ENCODE data around the gene LIME1. TPM values are rescaled to one million over a fixed set of nuclear protein-coding genes. Genes with fewer than 3 reads are reported as not detected.

The LIME1 gene
- total and polyA plus RNA-seq, 2 of the 4 experiments (the other 2 are of a cell fraction): 0.36 to 7.8 TPM

- no peak for TF ChIP-seq MAFK (IDR thresholded peaks at IDR 0.05; ENCODE audit: low read depth, low read length)
- TF ChIP-seq, protein P1, sequence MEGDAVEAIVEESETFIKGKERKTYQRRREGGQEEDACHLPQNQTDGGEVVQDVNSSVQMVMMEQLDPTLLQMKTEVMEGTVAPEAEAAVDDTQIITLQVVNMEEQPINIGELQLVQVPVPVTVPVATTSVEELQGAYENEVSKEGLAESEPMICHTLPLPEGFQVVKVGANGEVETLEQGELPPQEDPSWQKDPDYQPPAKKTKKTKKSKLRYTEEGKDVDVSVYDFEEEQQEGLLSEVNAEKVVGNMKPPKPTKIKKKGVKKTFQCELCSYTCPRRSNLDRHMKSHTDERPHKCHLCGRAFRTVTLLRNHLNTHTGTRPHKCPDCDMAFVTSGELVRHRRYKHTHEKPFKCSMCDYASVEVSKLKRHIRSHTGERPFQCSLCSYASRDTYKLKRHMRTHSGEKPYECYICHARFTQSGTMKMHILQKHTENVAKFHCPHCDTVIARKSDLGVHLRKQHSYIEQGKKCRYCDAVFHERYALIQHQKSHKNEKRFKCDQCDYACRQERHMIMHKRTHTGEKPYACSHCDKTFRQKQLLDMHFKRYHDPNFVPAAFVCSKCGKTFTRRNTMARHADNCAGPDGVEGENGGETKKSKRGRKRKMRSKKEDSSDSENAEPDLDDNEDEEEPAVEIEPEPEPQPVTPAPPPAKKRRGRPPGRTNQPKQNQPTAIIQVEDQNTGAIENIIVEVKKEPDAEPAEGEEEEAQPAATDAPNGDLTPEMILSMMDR (conservative IDR thresholded peaks at IDR 0.05; ENCODE audit: low read depth, low read length): no peak
These were observed 9.7 kb downstream of the LIME1 start (continued) for GRCh38 chr20:63745961-63746731.

DNA sequence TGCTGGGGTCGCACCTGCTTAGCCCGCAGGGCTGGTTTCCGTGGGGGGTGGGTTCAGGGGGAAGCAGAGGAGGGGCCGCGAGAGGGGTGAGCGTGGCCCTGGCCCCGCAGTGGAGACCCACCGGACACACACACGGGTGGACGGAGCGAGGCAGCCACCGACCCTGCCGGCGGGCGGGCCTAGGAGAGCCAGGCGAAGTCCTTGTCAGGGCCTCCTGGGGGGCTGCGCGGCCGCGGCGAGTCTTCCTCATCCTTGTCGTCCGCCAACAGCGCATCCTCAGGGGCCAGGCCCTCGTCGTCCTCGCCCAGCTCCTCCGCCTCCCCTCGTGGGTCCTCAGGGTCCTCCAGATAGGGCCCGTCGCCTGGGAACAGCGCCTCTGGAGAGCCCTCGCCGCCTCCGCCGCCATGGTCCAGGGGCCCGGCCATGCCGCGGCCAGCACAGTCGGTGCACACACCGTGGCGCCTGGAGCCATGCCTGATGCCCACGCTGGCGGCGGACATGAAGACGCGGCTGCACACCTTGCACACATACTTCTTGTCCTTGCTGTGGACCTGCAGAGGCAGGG lies 10.4 kb downstream of the LIME1 start:
- Histone ChIP-seq H3K23ac (ENCODE audit: low read depth, low read length) (no peak overlapping the region), H4K91ac (ENCODE audit: insufficient read depth, low read depth, low read length) (no peak overlapping the region), H3K27me3 (ENCODE audit: control insufficient read depth, insufficient read depth, low read length) (no peaks in the 10 kb centered on the region), H3K4me3 (ENCODE audit: insufficient read depth, low read depth, low read length) (no peak overlapping the region), H2BK15ac (ENCODE audit: low read depth, low read length) (no peak overlapping the region), H2AK5ac (ENCODE audit: low read depth, low read length) (no peak overlapping the region), H4K20me1 (ENCODE audit: insufficient read depth, low read length) (no peaks in the 10 kb centered on the region; the same call in 1 of the 2 replicates), H3K4me1 (ENCODE audit: control insufficient read depth, insufficient read depth, low read length) (no peaks in the 10 kb centered on the region), H3K14ac (replicated peaks; ENCODE audit: low read depth, low read length) (no peak overlapping the region), H3K4me2 (ENCODE audit: low read depth, low read length) (no peak overlapping the region), H3K27ac (ENCODE audit: insufficient read depth, low read length) (no peak overlapping the region), H3K79me1 (ENCODE audit: low read depth in 1 of 2, low read length in 2 of 2) (peaks cover 0 to under 1% of the 10 kb centered on the region in 2 experiments; a peak in 1 of 4 replicates), H4K8ac (ENCODE audit: low read depth in 2 of 2, low read length in 2 of 2) (no peak overlapping the region), H2AK9ac (replicated peaks; ENCODE audit: low read depth, low read length, poor library complexity) (no peak overlapping the region), H3K4ac (ENCODE audit: low read depth, low read length) (no peak overlapping the region), H3K56ac (ENCODE audit: extremely low read depth, insufficient read depth, low read length) (no peak overlapping the region), H2BK5ac (ENCODE audit: low read depth, low read length, poor library complexity, severe bottlenecking) (no peak overlapping the region), H3K18ac (ENCODE audit: low read depth, low read length) (no peak overlapping the region), H2AFZ (replicated peaks; ENCODE audit: low read length, poor library complexity) (no peak overlapping the region), H3K9me3 (ENCODE audit: control insufficient read depth, insufficient read depth, low read length) (no peaks in the 10 kb centered on the region), H3K36me3 (ENCODE audit: control insufficient read depth, insufficient read depth, low read length) (peaks cover 24% of the 10 kb centered on the region; the same call in 1 of the 2 replicates), H2BK20ac (ENCODE audit: low read depth, low read length) (no peak overlapping the region), H3K9ac (ENCODE audit: low read depth, low read length) (no peak overlapping the region), H2BK120ac (ENCODE audit: low read depth, low read length) (no peak overlapping the region), H4K5ac (ENCODE audit: low read depth, low read length) (no peak overlapping the region), H3K9me1 (ENCODE audit: insufficient read depth, low read length) (no peaks in the 10 kb centered on the region)
- intact Hi-C loops (cut with micrococcal nuclease): no loop called here
- ChIA-PET POLR2A (ENCODE audit: unreplicated experiment) (no interaction called here), CTCF (no interaction called here)
- dilution Hi-C loops (cut with HindIII; ENCODE audit: low sequenced_read_pairs, unreplicated experiment): no loop called here
- in situ Hi-C loops (cut with MboI; ENCODE audit: low sequenced_read_pairs): no loop called here
- DNase-seq (no peak), ATAC-seq (ENCODE audit: low read depth) (no peak)
- BruUV-seq (replicated peaks): no TSS peak
- 95% methylated on average over 11 of the region's 47 CpGs; no CpG with 5 or more reads in 1 of the 2 experiments for WGBS, 2 experiments (ENCODE audit: extremely low coverage in 2 of 2, insufficient read length in 1 of 2)
- TF ChIP-seq CEBPB (IDR thresholded peaks at IDR 0.05; ENCODE audit: low read depth, low read length) (no peak), ELK1 (IDR thresholded peaks at IDR 0.05; ENCODE audit: borderline replicate concordance, low read depth, low read length) (no peak), MXI1 (IDR thresholded peaks at IDR 0.05; ENCODE audit: borderline replicate concordance, low read depth, low read length) (no peak), POLR2A (IDR thresholded peaks at IDR 0.05; ENCODE audit: low read depth, low read length) (no peak), USF2 (IDR thresholded peaks at IDR 0.05; ENCODE audit: low read depth, low read length) (no peak), MAZ (IDR thresholded peaks at IDR 0.05; ENCODE audit: borderline replicate concordance, low read depth, low read length) (no peak)
- TF ChIP-seq, protein P1 (conservative IDR thresholded peaks at IDR 0.05; ENCODE audit: low read depth, low read length): no peak

Data from IMR-90 (cell line).